IMR-90 (cell line): ENCODE results near the gene CDH22.

Experiments used
- BHLHE40 ChIP-seq: fragments of 150-350 bp; IDR thresholded peaks from 2 replicates; pipeline ENCODE4 v1.6.1; 2016; ENCODE audit warnings: mild to moderate bottlenecking, low read depth, low read length
- CEBPB ChIP-seq: IDR thresholded peaks from 2 replicates; pipeline ENCODE4 v1.6.1; 2012; ENCODE audit warnings: low read depth, low read length, improper control_type of control experiment
- CTCF ChIP-seq: conservative IDR thresholded peaks from 2 replicates; pipeline ENCODE4 v1.5.1; 2012; ENCODE audit warnings: mild to moderate bottlenecking, low read depth, low read length, improper control_type of control experiment
- MAFK ChIP-seq: IDR thresholded peaks from 2 replicates; pipeline ENCODE4 v1.6.1; 2012; ENCODE audit warnings: low read depth, low read length, improper control_type of control experiment
- MXI1 ChIP-seq: IDR thresholded peaks from 2 replicates; pipeline ENCODE4 v1.6.1; 2012; ENCODE audit warnings: low read depth, mild to moderate bottlenecking, low read length, moderate library complexity, borderline replicate concordance
- POLR2A ChIP-seq: IDR thresholded peaks from 2 replicates; pipeline ENCODE4 v1.6.1; 2012; ENCODE audit warnings: mild to moderate bottlenecking, low read depth, low read length
- RCOR1 ChIP-seq: IDR thresholded peaks from 2 replicates; pipeline ENCODE4 v1.6.1; 2012; ENCODE audit warnings: mild to moderate bottlenecking, low read length, improper control_type of control experiment; ENCODE audit not compliant: insufficient replicate concordance
- RFX5 ChIP-seq: IDR thresholded peaks from 2 replicates; pipeline ENCODE4 v1.8.0; 2012; ENCODE audit warnings: low read depth, mild to moderate bottlenecking, low read length, moderate library complexity
- USF2 ChIP-seq: fragments of 150-350 bp; IDR thresholded peaks from 2 replicates; pipeline ENCODE4 v1.6.1; 2017; ENCODE audit warnings: mild to moderate bottlenecking, antibody characterized with exemption, low read length, low read depth
- TF ChIP-seq, protein P1 (sequence below): fragments of 150-350 bp; IDR thresholded peaks from 2 replicates; pipeline ENCODE4 v1.6.1; 2016; ENCODE audit warnings: low read depth, mild to moderate bottlenecking, low read length, moderate library complexity, borderline replicate concordance

DNA sequence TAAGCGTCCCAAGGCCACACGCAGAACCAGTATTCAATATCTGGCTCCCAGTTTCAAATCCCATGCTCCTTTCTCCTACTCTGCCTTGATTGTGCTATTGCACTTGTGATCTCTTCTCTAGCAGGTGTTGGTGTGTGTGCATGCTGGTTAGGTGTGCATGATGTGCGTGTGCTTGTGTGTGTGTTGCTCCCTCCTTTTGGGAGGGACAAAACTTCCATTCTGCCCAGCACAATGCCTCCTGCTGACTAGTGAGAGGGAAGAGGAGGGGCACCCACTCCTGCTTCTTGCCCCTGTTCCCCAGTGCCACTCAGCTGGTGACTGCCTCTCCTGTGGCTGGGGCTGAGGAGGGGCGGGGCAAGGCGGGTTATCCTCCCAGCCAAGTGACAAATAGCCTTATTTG is 170.5 kb downstream of the CDH22 start:
- TF ChIP-seq POLR2A = no peak
- TF ChIP-seq BHLHE40 = no peak
- TF ChIP-seq, protein P1, sequence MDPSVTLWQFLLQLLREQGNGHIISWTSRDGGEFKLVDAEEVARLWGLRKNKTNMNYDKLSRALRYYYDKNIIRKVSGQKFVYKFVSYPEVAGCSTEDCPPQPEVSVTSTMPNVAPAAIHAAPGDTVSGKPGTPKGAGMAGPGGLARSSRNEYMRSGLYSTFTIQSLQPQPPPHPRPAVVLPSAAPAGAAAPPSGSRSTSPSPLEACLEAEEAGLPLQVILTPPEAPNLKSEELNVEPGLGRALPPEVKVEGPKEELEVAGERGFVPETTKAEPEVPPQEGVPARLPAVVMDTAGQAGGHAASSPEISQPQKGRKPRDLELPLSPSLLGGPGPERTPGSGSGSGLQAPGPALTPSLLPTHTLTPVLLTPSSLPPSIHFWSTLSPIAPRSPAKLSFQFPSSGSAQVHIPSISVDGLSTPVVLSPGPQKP = no peak
- TF ChIP-seq CTCF = no peak
- TF ChIP-seq MXI1 = no peak
- no peak for TF ChIP-seq RFX5
- no peak for TF ChIP-seq RCOR1
- TF ChIP-seq USF2 = no peak
- TF ChIP-seq CEBPB = no peak
- no peak for TF ChIP-seq MAFK
